Measurements from ENCODE around the gene RPS6KA4. TPM values are rescaled to one million over a fixed set of nuclear protein-coding genes. Genes with fewer than 3 reads are reported as not detected.

The RPS6KA4 gene
- total RNA-seq, 1 donor: 35.8 TPM

- TF ChIP-seq CTCF (IDR thresholded peaks at IDR 0.05; ENCODE audit: insufficient read depth, low read depth, low read length): peak; percentile 22
- no peak overlapping the region for H3K4me3 ChIP-seq (ENCODE audit: low read depth, low read length)
- no peak for DNase-seq (ENCODE audit: low read depth)
These were observed 15.0 kb upstream of the RPS6KA4 start for GRCh38 chr11:64343767-64344559.

DNA sequence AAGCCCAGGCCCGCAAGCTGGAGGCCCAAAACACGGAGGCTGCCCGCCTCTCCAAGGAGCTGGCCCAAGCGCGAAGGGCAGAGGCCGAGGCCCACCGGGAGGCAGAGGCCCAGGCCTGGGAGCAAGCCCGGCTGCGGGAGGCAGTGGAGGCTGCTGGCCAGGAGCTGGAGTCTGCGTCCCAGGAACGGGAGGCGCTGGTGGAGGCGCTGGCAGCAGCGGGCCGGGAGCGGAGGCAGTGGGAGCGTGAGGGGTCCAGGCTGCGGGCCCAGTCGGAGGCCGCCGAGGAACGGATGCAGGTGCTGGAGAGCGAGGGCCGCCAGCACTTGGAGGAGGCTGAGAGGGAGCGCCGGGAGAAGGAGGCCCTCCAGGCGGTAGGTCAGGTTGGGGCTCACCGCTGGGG lies 14.2 kb upstream of the RPS6KA4 start:
- TF ChIP-seq CTCF (IDR thresholded peaks at IDR 0.05; ENCODE audit: insufficient read depth, low read depth, low read length): no peak

GRCh38 chr11:64347193-64347867 lies 11.6 kb upstream of the RPS6KA4 start:
- TF ChIP-seq CTCF (IDR thresholded peaks at IDR 0.05; ENCODE audit: insufficient read depth, low read depth, low read length): no peak
- H3K4me3 ChIP-seq (ENCODE audit: low read depth, low read length): no peak overlapping the region
- no peak for DNase-seq (ENCODE audit: low read depth)

More for the DNA sequence above, 14.2 kb upstream of the RPS6KA4 start:
- no peak for DNase-seq (ENCODE audit: low read depth)
- no peak overlapping the region for H3K4me3 ChIP-seq (ENCODE audit: low read depth, low read length)

DNA sequence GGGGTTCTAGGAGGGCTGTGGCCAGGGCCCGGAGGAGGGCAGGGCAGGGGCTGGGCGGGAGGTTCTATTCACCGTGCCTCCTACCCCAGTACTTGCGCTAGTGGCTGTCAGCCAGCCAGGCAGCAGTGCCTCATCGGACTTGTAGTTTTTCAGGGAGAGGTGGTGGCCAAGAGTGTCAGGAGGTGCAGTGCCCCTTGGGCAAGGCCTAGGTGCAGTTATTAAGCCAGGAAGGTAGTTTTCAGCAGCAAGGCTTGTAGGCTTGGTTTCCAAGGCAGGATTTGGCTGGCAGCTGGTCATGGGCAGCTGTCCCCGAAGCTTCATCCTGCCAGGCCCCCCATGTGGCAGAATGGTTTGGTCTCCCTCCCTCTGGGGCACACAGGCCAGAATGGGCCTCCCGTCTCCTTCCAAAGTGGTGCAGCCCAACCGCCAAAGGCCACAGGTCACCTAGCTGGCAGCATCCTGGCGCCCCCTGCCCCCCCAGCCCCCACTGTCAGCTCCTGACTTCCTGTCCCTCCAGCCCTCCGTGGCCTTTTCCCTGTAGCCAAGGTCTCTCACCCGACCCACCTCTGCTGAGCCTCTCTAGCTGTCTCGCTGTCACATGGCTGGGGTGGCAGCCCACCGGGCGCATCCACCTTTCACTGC lies 10.5 kb upstream of the RPS6KA4 start:
- DNase-seq (ENCODE audit: low read depth): no peak
- no peak overlapping the region for H3K4me3 ChIP-seq (ENCODE audit: low read depth, low read length)
- TF ChIP-seq CTCF (IDR thresholded peaks at IDR 0.05; ENCODE audit: insufficient read depth, low read depth, low read length): no peak

DNA sequence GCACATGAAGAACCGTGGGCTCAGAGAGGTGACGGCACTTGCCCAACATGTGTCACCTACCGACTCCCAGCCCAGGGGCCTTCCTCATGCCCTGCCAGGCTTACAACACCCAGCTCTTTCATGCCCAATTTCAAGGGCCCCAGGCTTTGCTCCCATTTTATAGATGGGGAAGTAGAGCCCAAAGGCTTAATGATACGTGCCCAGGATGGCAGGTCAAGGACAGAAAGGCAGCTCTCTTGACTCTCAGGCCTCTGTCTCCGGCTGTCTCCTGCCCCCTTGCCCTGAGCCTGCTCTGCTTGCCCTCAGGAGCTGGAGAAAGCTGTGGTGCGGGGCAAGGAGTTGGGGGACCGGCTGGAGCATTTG lies 10.0 kb upstream of the RPS6KA4 start:
- TF ChIP-seq CTCF (IDR thresholded peaks at IDR 0.05; ENCODE audit: insufficient read depth, low read depth, low read length): no peak
- no peak overlapping the region for H3K4me3 ChIP-seq (ENCODE audit: low read depth, low read length)
- no peak for DNase-seq (ENCODE audit: low read depth)

DNA sequence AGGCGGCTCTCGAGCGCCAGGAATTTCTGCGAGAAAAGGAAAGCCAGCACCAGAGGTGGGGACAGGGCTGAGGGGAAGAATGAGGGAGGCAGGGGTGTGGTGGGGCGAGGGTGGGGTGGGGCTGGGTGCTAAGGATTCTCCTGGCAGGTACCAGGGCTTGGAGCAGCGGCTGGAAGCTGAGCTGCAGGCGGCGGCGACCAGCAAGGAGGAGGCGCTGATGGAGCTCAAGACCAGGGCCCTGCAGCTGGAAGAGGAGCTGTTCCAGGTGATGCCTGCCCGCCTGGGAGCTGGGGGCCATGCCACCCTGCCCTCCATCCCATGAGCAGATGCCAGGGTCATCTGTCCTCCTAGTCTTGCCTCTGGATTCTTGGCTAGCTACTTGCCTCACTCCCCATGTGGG lies 9.6 kb upstream of the RPS6KA4 start:
- TF ChIP-seq CTCF (IDR thresholded peaks at IDR 0.05; ENCODE audit: insufficient read depth, low read depth, low read length): no peak
- H3K4me3 ChIP-seq (ENCODE audit: low read depth, low read length): no peak overlapping the region
- no peak for DNase-seq (ENCODE audit: low read depth)
